VCaP (cell line): ENCODE data around the gene CAMTA1.

ENCODE experiments used
- H3K27ac ChIP-seq: fragments of 450-650 bp; 2 replicates; pipeline ENCODE4 v1.5.1; 2017
- CTCF ChIP-seq: fragments of 450-650 bp; conservative IDR thresholded peaks from 2 replicates; pipeline ENCODE4 v1.5.1; 2017; ENCODE audit warnings: mild to moderate bottlenecking, moderate library complexity

The CAMTA1 gene

GRCh38 chr1:7749126-7749525, 963.9 kb downstream of the CAMTA1 start:
- no peak overlapping the region for H3K27ac ChIP-seq
- TF ChIP-seq CTCF, result no peak

GRCh38 chr1:7751174-7751573, 965.9 kb downstream of the CAMTA1 start:
- no peak overlapping the region for H3K27ac ChIP-seq
- TF ChIP-seq CTCF, result no peak

GRCh38 chr1:7752512-7753417, 967.5 kb downstream of the CAMTA1 start:
- peak; percentile 94 for TF ChIP-seq CTCF
- peak overlapping the region; percentile 25; the same call in 1 of the 2 replicates for H3K27ac ChIP-seq

- no peak overlapping the region for H3K27ac ChIP-seq
- TF ChIP-seq CTCF, result no peak
Measured at GRCh38 chr1:7753641-7754040, 968.4 kb downstream of the CAMTA1 start.

GRCh38 chr1:7754234-7754633, 969.0 kb downstream of the CAMTA1 start:
- no peak overlapping the region for H3K27ac ChIP-seq
- no peak for TF ChIP-seq CTCF

GRCh38 chr1:7755448-7755847, 970.2 kb downstream of the CAMTA1 start:
- TF ChIP-seq CTCF, result peak; percentile 53
- no peak overlapping the region for H3K27ac ChIP-seq

- H3K27ac ChIP-seq, result peak overlapping the region; percentile 32
- no peak for TF ChIP-seq CTCF
Measured at GRCh38 chr1:7760245-7760644, 975.0 kb downstream of the CAMTA1 start.
